T-cell (primary cell): ENCODE results near the gene KANSL3. TPM values are rescaled to one million over a fixed set of nuclear protein-coding genes. Genes with fewer than 3 reads are reported as not detected.

ENCODE experiments used
- ATAC-seq, 4 experiments: fragments of 200-7000 bp in 3 of 4; fragments of 150-1000 bp in 1 of 4; cut with Tn5 transposase; replicated peaks in 1 of 4; 1 replicate in 3 of 4; 2 replicates in 1 of 4; pipeline ENCODE4 v1.10.0; 2021; ENCODE audit warnings: moderate library complexity in 3 of 4, mild to moderate bottlenecking in 2 of 4, moderate number of reproducible peaks in 1 of 4
- CTCF ChIA-PET, 2 donors: fragments of 300-600 bp; sonication (Branson Sonifier 250); formaldehyde crosslinking; loops; one replicate each; lab custom pipeline; 2022; ENCODE audit warnings: antibody characterized with exemption in 2 of 2; lab: Charles Lee
- POLR2A ChIA-PET, 2 donors: fragments of 300-600 bp; sonication (Branson Sonifier 250); formaldehyde crosslinking; loops; one replicate each; lab custom pipeline; 2022; ENCODE audit warnings: antibody characterized with exemption in 2 of 2; lab: Charles Lee
- DNase-seq, 35 experiments: peaks; one replicate each; pipeline versions ENCODE4 v3.0.0 to v3.0.0-alpha.2; 2013 to 2023
- H3K27ac ChIP-seq: one replicate; pipeline ENCODE4 v1.5.1; 2013; ENCODE audit warnings: low read length
- H3K27me3 ChIP-seq, 2 experiments: replicated peaks in 1 of 2; 1 replicate in 1 of 2; 2 replicates in 1 of 2; pipeline versions ENCODE4 v1.6.1 to v1.7.0; 2013; ENCODE audit warnings: low read length in 1 of 2, mixed read lengths in 1 of 2; ENCODE audit not compliant: control insufficient read depth in 2 of 2, insufficient read depth in 2 of 2; ENCODE audit errors: extremely low read depth in 1 of 2
- H3K36me3 ChIP-seq, 2 donors: 1 replicate in 1 of 2; 2 replicates in 1 of 2; pipeline versions ENCODE4 v1.6.1 to v1.7.0; 2013; ENCODE audit warnings: low read length in 1 of 2; ENCODE audit not compliant: control insufficient read depth in 2 of 2, insufficient read depth in 1 of 2; ENCODE audit errors: extremely low read depth in 1 of 2
- H3K4me1 ChIP-seq, 2 experiments: 1 replicate in 1 of 2; 2 replicates in 1 of 2; pipeline versions ENCODE4 v1.6.1 to v1.7.0; 2013; ENCODE audit warnings: low read length in 2 of 2, mixed read lengths in 1 of 2; ENCODE audit not compliant: insufficient read depth in 2 of 2, control insufficient read depth in 1 of 2; ENCODE audit errors: extremely low read depth in 1 of 2
- H3K4me3 ChIP-seq, 2 donors: 1 replicate in 1 of 2; 2 replicates in 1 of 2; pipeline versions ENCODE4 v1.5.1 to v1.7.0; 2013; ENCODE audit warnings: mild to moderate bottlenecking in 2 of 2, low read length in 1 of 2, moderate library complexity in 1 of 2; ENCODE audit not compliant: control insufficient read depth in 1 of 2; ENCODE audit errors: extremely low read depth in 1 of 2
- H3K9me3 ChIP-seq: 2 replicates; pipeline ENCODE4 v1.7.0; 2013
- H3K27ac Mint-ChIP-seq, 2 donors: one replicate each; pipeline ENCODE4 v1.8.0; 2020 to 2021; ENCODE audit warnings: mild to moderate bottlenecking in 2 of 2, mixed read lengths in 2 of 2
- H3K27me3 Mint-ChIP-seq, 2 donors: one replicate each; pipeline ENCODE4 v1.8.0; 2021 to 2022; ENCODE audit warnings: mixed read lengths in 2 of 2
- H3K36me3 Mint-ChIP-seq: one replicate; pipeline ENCODE4 v1.8.0; 2021; ENCODE audit warnings: mixed read lengths
- H3K4me1 Mint-ChIP-seq, 3 donors: one replicate each; pipeline ENCODE4 v1.8.0; 2020 to 2022; ENCODE audit warnings: mixed read lengths in 3 of 3, mild to moderate bottlenecking in 1 of 3
- H3K4me3 Mint-ChIP-seq, 3 donors: one replicate each; pipeline ENCODE4 v1.8.0; 2020 to 2022; ENCODE audit warnings: mild to moderate bottlenecking in 3 of 3, mixed read lengths in 3 of 3, moderate library complexity in 3 of 3
- H3K9me3 Mint-ChIP-seq, 3 donors: one replicate each; pipeline ENCODE4 v1.8.0; 2020 to 2022; ENCODE audit warnings: mixed read lengths in 3 of 3
- WGBS: methylation state at CpG from one replicate; pipeline ENCODE4 v1.1.5; 2013; ENCODE audit warnings: missing lambda C conversion rate; ENCODE audit not compliant: insufficient coverage; 5-methylcytosine and 5-hydroxymethylcytosine counted together
- total RNA-seq, 35 experiments: library from RNA in 6 of 35; stranded (reverse) in 6 of 35; fragments of 120-200 nt in 1 of 35; gene quantifications; one replicate each; pipeline versions ENCODE4 v1.2.1 to v1.2.4 and lab custom pipeline; 2013 to 2026

KANSL3 gene
- total RNA-seq, 5 donors from 2014 or later (not counting 1 experiment from before 2014, with no cell fraction given), result 55.1 to 67.6 (median 60.2) TPM

GRCh38 chr2:96633641-96634040 lies 4.5 kb downstream of the KANSL3 start:
- ATAC-seq (no peak), DNase-seq (no peak)
- peaks cover 6 to 46% of the 10 kb centered on the region in 2 donors for H3K36me3 ChIP-seq
- H3K27ac ChIP-seq, result no peak overlapping the region
- no peaks in the 10 kb centered on the region for H3K9me3 Mint-ChIP-seq
- POLR2A ChIA-PET, result interaction anchor here (0.6 to 0.7 kb wide), 3 partner anchors 97 to 230 kb away, joined by 3 to 7 read pairs (median 3); partner anchors contain the start of gene ARID5A (in 1 of the 2)
- no peak overlapping the region for H3K27ac Mint-ChIP-seq
- 94% methylated on average over 4 of the region's 9 CpGs for WGBS
- H3K4me3 Mint-ChIP-seq, result no peak overlapping the region
- no peaks in the 10 kb centered on the region for H3K9me3 ChIP-seq
- H3K36me3 Mint-ChIP-seq, result peaks cover 35% of the 10 kb centered on the region
- H3K27me3 ChIP-seq, result peaks cover 0 to 3% of the 10 kb centered on the region in 2 experiments
- peaks cover 15 to 21% of the 10 kb centered on the region in 2 experiments for H3K4me1 ChIP-seq
- no peaks in the 10 kb centered on the region for H3K27me3 Mint-ChIP-seq
- no peak overlapping the region for H3K4me3 ChIP-seq
- H3K4me1 Mint-ChIP-seq, result peaks cover 35 to 62% (median 60%) of the 10 kb centered on the region in 3 donors
- CTCF ChIA-PET, result interaction anchor here in 1 of 2 donors (0.7 kb wide), 1 partner anchor 29 kb away, joined by 3 read pairs; no protein-coding TSS in a partner anchor

- Histone ChIP-seq H3K27ac (no peak overlapping the region), H3K4me1 (peaks cover 11% of the 10 kb centered on the region in 2 experiments), H3K36me3 (peaks cover 6 to 60% of the 10 kb centered on the region in 2 donors), H3K4me3 (no peak overlapping the region), H3K9me3 (no peaks in the 10 kb centered on the region), H3K27me3 (no peaks in the 10 kb centered on the region)
- POLR2A ChIA-PET, result no interaction called here
- Mint-ChIP-seq H3K4me3 (no peak overlapping the region), H3K9me3 (no peaks in the 10 kb centered on the region), H3K27me3 (no peaks in the 10 kb centered on the region), H3K36me3 (peaks cover 47% of the 10 kb centered on the region), H3K27ac (no peak overlapping the region), H3K4me1 (peaks cover 38 to 64% (median 64%) of the 10 kb centered on the region in 3 donors)
- WGBS, result 100% methylated on average over 2 of the region's 4 CpGs
- DNase-seq (no peak), ATAC-seq (no peak)
- CTCF ChIA-PET, result interaction anchor here (0.7 to 0.8 kb wide), 2 partner anchors 131 to 291 kb away, joined by 3 read pairs; no protein-coding TSS in a partner anchor
These were observed 6.2 kb downstream of the KANSL3 start for GRCh38 chr2:96631804-96632435.

GRCh38 chr2:96626553-96626942 lies 11.6 kb downstream of the KANSL3 start:
- H3K27me3 ChIP-seq, result no peaks in the 10 kb centered on the region
- no peaks in the 10 kb centered on the region for H3K4me1 ChIP-seq
- no peaks in the 10 kb centered on the region for H3K27me3 Mint-ChIP-seq
- no peaks in the 10 kb centered on the region for H3K9me3 ChIP-seq
- no peak for ATAC-seq
- 100% methylated on average over 1 of the region's 2 CpGs for WGBS
- ChIA-PET POLR2A (no interaction called here), CTCF (no interaction called here)
- H3K27ac ChIP-seq, result no peak overlapping the region
- H3K9me3 Mint-ChIP-seq, result no peaks in the 10 kb centered on the region
- peaks cover 10 to 46% of the 10 kb centered on the region in 2 donors for H3K36me3 ChIP-seq
- H3K4me3 Mint-ChIP-seq, result no peak overlapping the region
- H3K4me3 ChIP-seq, result no peak overlapping the region
- no peak overlapping the region for H3K27ac Mint-ChIP-seq
- H3K4me1 Mint-ChIP-seq, result peaks cover 34 to 49% (median 43%) of the 10 kb centered on the region in 3 donors
- DNase-seq, result no peak
- H3K36me3 Mint-ChIP-seq, result peaks cover 46% of the 10 kb centered on the region

GRCh38 chr2:96625571-96626552 lies 12.2 kb downstream of the KANSL3 start:
- ATAC-seq, result no peak

GRCh38 chr2:96623116-96623515 lies 15.0 kb downstream of the KANSL3 start:
- no peaks in the 10 kb centered on the region for H3K9me3 Mint-ChIP-seq
- Histone ChIP-seq H3K9me3 (no peaks in the 10 kb centered on the region), H3K27ac (no peak overlapping the region), H3K4me1 (no peaks in the 10 kb centered on the region), H3K27me3 (no peaks in the 10 kb centered on the region), H3K4me3 (no peak overlapping the region), H3K36me3 (peaks cover 19 to 40% of the 10 kb centered on the region in 2 donors)
- no peak overlapping the region for H3K27ac Mint-ChIP-seq
- DNase-seq (no peak), ATAC-seq (no peak)
- H3K4me3 Mint-ChIP-seq, result no peak overlapping the region
- ChIA-PET CTCF (no interaction called here), POLR2A (no interaction called here)
- peaks cover 34% of the 10 kb centered on the region for H3K36me3 Mint-ChIP-seq
- 100% methylated on average over 3 of the region's 3 CpGs for WGBS
- H3K4me1 Mint-ChIP-seq, result peaks cover 26 to 36% (median 34%) of the 10 kb centered on the region in 3 donors
- H3K27me3 Mint-ChIP-seq, result no peaks in the 10 kb centered on the region

More at GRCh38 chr2:96625571-96626552, 12.2 kb downstream of the KANSL3 start:
- CTCF ChIA-PET, result interaction anchor here in 1 of 2 donors (0.6 kb wide), 1 partner anchor 605 kb away, joined by 6 read pairs; no protein-coding TSS in a partner anchor
- Mint-ChIP-seq H3K4me3 (no peak overlapping the region), H3K36me3 (peaks cover 40% of the 10 kb centered on the region), H3K27ac (no peak overlapping the region), H3K27me3 (no peaks in the 10 kb centered on the region), H3K9me3 (no peaks in the 10 kb centered on the region), H3K4me1 (peaks cover 34 to 44% (median 36%) of the 10 kb centered on the region in 3 donors)
- Histone ChIP-seq H3K4me1 (no peaks in the 10 kb centered on the region), H3K27me3 (no peaks in the 10 kb centered on the region), H3K27ac (no peak overlapping the region), H3K9me3 (no peaks in the 10 kb centered on the region), H3K36me3 (peaks cover 10 to 40% of the 10 kb centered on the region in 2 donors), H3K4me3 (no peak overlapping the region)
- POLR2A ChIA-PET, result no interaction called here
- DNase-seq, result no peak
- no CpG with 5 or more reads among the region's 5 CpGs for WGBS

GRCh38 chr2:96622544-96622943 lies 15.6 kb downstream of the KANSL3 start:
- CTCF ChIA-PET, result no interaction called here
- Histone ChIP-seq H3K27me3 (no peaks in the 10 kb centered on the region), H3K27ac (no peak overlapping the region), H3K4me1 (peaks cover 0 to 3% of the 10 kb centered on the region in 2 experiments), H3K9me3 (no peaks in the 10 kb centered on the region), H3K4me3 (no peak overlapping the region), H3K36me3 (peaks cover 19 to 34% of the 10 kb centered on the region in 2 donors)
- Mint-ChIP-seq H3K9me3 (no peaks in the 10 kb centered on the region), H3K4me3 (no peak overlapping the region), H3K27me3 (no peaks in the 10 kb centered on the region), H3K4me1 (peaks cover 25 to 32% (median 32%) of the 10 kb centered on the region in 3 donors), H3K27ac (peak overlapping the region in 1 of 2 donors; percentile 17), H3K36me3 (peaks cover 29% of the 10 kb centered on the region)
- ATAC-seq (no peak), DNase-seq (no peak)
- 100% methylated on average over 2 of the region's 3 CpGs for WGBS
- POLR2A ChIA-PET, result interaction anchor here in 1 of 2 donors (0.6 kb wide), 1 partner anchor 49 kb away, joined by 3 read pairs; no protein-coding TSS in a partner anchor
